ENCODE results near the gene SVOPL. TPM values are rescaled to one million over a fixed set of nuclear protein-coding genes. Genes with fewer than 3 reads are reported as not detected.

SVOPL gene
- total RNA-seq, 3 donors from 2014 or later = 0.15 to 0.33 TPM; not detected in 1

DNA sequence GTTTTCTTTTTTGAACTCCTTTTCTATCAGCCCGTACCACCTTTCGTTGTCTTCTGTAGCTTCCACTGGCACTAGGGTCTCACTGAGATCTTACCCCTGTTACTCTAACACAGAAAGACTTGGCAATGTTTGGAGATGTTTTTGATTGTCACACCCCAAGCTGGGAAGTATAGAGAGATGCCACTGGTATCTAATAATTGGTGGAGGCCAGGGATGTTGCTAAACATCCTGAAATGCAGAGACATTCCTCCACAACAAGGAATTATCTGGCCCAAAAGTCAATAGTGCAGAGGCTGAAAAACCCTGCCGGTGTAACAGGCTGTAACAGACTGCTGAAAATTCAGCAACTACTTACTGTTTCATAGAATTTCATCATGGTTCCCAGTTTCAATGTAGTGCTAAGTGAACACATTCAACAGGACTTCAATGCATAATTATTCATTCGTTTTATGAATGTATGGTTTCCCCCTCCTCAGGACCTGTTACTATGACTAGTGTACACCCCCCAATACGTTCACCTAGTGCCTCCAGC lies 125.2 kb downstream of the SVOPL start:
- TF ChIP-seq POLR2A (IDR thresholded peaks at IDR 0.05) (no peak), CTCF (IDR thresholded peaks at IDR 0.05) (no peak), POLR2AphosphoS5 (IDR thresholded peaks at IDR 0.05) (no peak)
- H3K27ac ChIP-seq = no peak overlapping the region
- intact Hi-C loops (cut with DNase I; ENCODE audit: low total_unique reads) = no loop called here
- H3K4me3 ChIP-seq = no peak overlapping the region
- no peak for DNase-seq (ENCODE audit: low spot score in 2 of 2)
- peaks cover 12% of the 10 kb centered on the region for H3K36me3 ChIP-seq
- no peaks in the 10 kb centered on the region for H3K9me3 ChIP-seq
- H3K4me1 ChIP-seq = no peaks in the 10 kb centered on the region
- no peaks in the 10 kb centered on the region for H3K27me3 ChIP-seq

GRCh38 chr7:138573741-138574140 lies 127.4 kb downstream of the SVOPL start:
- Histone ChIP-seq H3K27me3 (no peaks in the 10 kb centered on the region), H3K36me3 (peaks cover 8% of the 10 kb centered on the region), H3K4me3 (no peak overlapping the region), H3K9me3 (no peaks in the 10 kb centered on the region), H3K4me1 (no peaks in the 10 kb centered on the region), H3K27ac (no peak overlapping the region)
- DNase-seq (ENCODE audit: low spot score in 2 of 2) = no peak
- intact Hi-C loops (cut with DNase I; ENCODE audit: low total_unique reads) = no loop called here
- TF ChIP-seq CTCF (IDR thresholded peaks at IDR 0.05) (no peak), POLR2AphosphoS5 (IDR thresholded peaks at IDR 0.05) (no peak), POLR2A (IDR thresholded peaks at IDR 0.05) (no peak)

- no peak for DNase-seq (ENCODE audit: low spot score in 2 of 2)
- Histone ChIP-seq H3K4me3 (no peak overlapping the region), H3K36me3 (peaks cover 8% of the 10 kb centered on the region), H3K4me1 (no peaks in the 10 kb centered on the region), H3K27me3 (no peaks in the 10 kb centered on the region), H3K9me3 (peaks cover 5 to 12% of the 10 kb centered on the region in 2 donors), H3K27ac (no peak overlapping the region)
- intact Hi-C loops (cut with DNase I; ENCODE audit: low total_unique reads) = no loop called here
- no peak for TF ChIP-seq POLR2A (IDR thresholded peaks at IDR 0.05)
- TF ChIP-seq POLR2AphosphoS5 (IDR thresholded peaks at IDR 0.05) = no peak
- TF ChIP-seq CTCF (IDR thresholded peaks at IDR 0.05) = no peak
Measured at GRCh38 chr7:138570715-138571114, 130.4 kb downstream of the SVOPL start.

DNA sequence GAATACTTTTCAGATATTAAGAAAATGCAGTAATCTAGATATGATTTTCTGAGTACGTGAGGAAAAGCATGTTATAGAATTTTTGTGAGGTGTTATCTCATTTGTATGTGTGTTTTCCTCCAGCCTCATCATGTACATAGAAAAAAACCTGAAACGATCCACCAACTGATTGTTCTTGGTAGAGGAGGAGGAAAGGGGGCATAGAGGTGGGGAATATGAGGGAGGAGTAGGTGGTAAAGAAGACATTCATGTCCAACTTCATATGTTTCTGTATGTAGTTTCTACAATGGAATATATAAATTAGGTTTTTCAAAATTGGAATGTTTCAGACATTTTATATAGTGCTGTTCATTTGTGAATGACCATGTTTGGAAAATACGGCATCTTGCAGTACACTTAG lies 131.7 kb downstream of the SVOPL start:
- Histone ChIP-seq H3K27ac (no peak overlapping the region), H3K27me3 (no peaks in the 10 kb centered on the region), H3K36me3 (peaks cover 8% of the 10 kb centered on the region), H3K9me3 (peaks cover 18 to 25% of the 10 kb centered on the region in 2 donors), H3K4me3 (no peak overlapping the region), H3K4me1 (no peaks in the 10 kb centered on the region)
- intact Hi-C loops (cut with DNase I; ENCODE audit: low total_unique reads) = loop anchor here (10.0 kb wide), 1 partner anchor 845 kb away; no protein-coding TSS in a partner anchor
- TF ChIP-seq POLR2A (IDR thresholded peaks at IDR 0.05) (no peak), POLR2AphosphoS5 (IDR thresholded peaks at IDR 0.05) (no peak), CTCF (IDR thresholded peaks at IDR 0.05) (no peak)
- no peak for DNase-seq (ENCODE audit: low spot score in 2 of 2)

- H3K9me3 ChIP-seq = peaks cover 26 to 33% of the 10 kb centered on the region in 2 donors
- H3K4me1 ChIP-seq = no peaks in the 10 kb centered on the region
- no peak overlapping the region for H3K27ac ChIP-seq
- H3K4me3 ChIP-seq = no peak overlapping the region
- peaks cover 8% of the 10 kb centered on the region for H3K36me3 ChIP-seq
- DNase-seq (ENCODE audit: low spot score in 2 of 2) = no peak
- TF ChIP-seq POLR2A (IDR thresholded peaks at IDR 0.05) (no peak), POLR2AphosphoS5 (IDR thresholded peaks at IDR 0.05) (no peak), CTCF (IDR thresholded peaks at IDR 0.05) (no peak)
- intact Hi-C loops (cut with DNase I; ENCODE audit: low total_unique reads) = loop anchor here (10.0 kb wide), 1 partner anchor 846 kb away; no protein-coding TSS in a partner anchor
- H3K27me3 ChIP-seq = no peaks in the 10 kb centered on the region
Measured at GRCh38 chr7:138568655-138569054, 132.5 kb downstream of the SVOPL start.

Measured in breast epithelium (tissue), 4 donors.